HG03575 (cell line): ENCODE data around the gene CRELD2.
"Not testable (repeated sequence)": the region's sequence is repeated elsewhere in the genome, so short reads cannot be mapped to it uniquely, and the experiment has no call there.

Experiments used
- ATAC-seq: cut with Tn5 transposase; IDR thresholded peaks from one replicate; pipeline ENCODE4 v1.9.1; 2021; ENCODE audit not compliant: unreplicated experiment, insufficient number of reproducible peaks, low FRiP score; ENCODE audit errors: extremely low read depth

The CRELD2 gene

GRCh38 chr22:49941507-49942316 is 23.3 kb downstream of the CRELD2 start:
- no peak for ATAC-seq

GRCh38 chr22:49942565-49943404 is 24.4 kb downstream of the CRELD2 start:
- ATAC-seq, result no peak

GRCh38 chr22:49943405-49943765 is 25.0 kb downstream of the CRELD2 start:
- no peak for ATAC-seq

GRCh38 chr22:49943771-49944398 is 25.5 kb downstream of the CRELD2 start:
- no peak for ATAC-seq

GRCh38 chr22:49944399-49944891 is 26.0 kb downstream of the CRELD2 start:
- no peak for ATAC-seq

- not testable (repeated sequence) for ATAC-seq
Observed at GRCh38 chr22:49945042-49945794, 26.8 kb downstream of the CRELD2 start.

- ATAC-seq, result no peak
Observed at GRCh38 chr22:49946612-49947295, 28.3 kb downstream of the CRELD2 start.

- ATAC-seq, result no peak
Observed at GRCh38 chr22:49947296-49947622, 28.8 kb downstream of the CRELD2 start.

GRCh38 chr22:49948116-49948957 is 29.9 kb downstream of the CRELD2 start:
- no peak for ATAC-seq

GRCh38 chr22:49948958-49949913 is 30.8 kb downstream of the CRELD2 start:
- no peak for ATAC-seq

GRCh38 chr22:49949914-49950292 is 31.5 kb downstream of the CRELD2 start:
- no peak for ATAC-seq

- no peak for ATAC-seq
Observed at GRCh38 chr22:49950396-49950994, 32.1 kb downstream of the CRELD2 start.

- ATAC-seq, result no peak
Observed at GRCh38 chr22:49951000-49951677, 32.7 kb downstream of the CRELD2 start.

- no peak for ATAC-seq
Observed at GRCh38 chr22:49951678-49951985, 33.2 kb downstream of the CRELD2 start.

- no peak for ATAC-seq
Observed at GRCh38 chr22:49951986-49952896, 33.8 kb downstream of the CRELD2 start.
